DOHH2 (cell line): ENCODE results near the gene OS9.

ENCODE experiments used
- H3F3A ChIP-seq: fragments of 200-600 bp; sonication (generic), shearing (Covaris generic); 2 replicates; pipeline ENCODE4 v1.6.0; 2016; ENCODE audit warnings: antibody characterized with exemption, mild to moderate bottlenecking; ENCODE audit not compliant: control insufficient read depth, insufficient read depth
- H3K27ac ChIP-seq: fragments of 200-600 bp; sonication (generic); 2 replicates; pipeline ENCODE4 v1.5.1; 2014; ENCODE audit warnings: low read depth, mild to moderate bottlenecking, low read length, moderate library complexity
- H3K27me3 ChIP-seq: fragments of 200-600 bp; sonication (generic); 2 replicates; pipeline ENCODE4 v1.6.1; 2014; ENCODE audit warnings: mild to moderate bottlenecking, low read length, mixed read lengths; ENCODE audit not compliant: control insufficient read depth
- H3K36me3 ChIP-seq: fragments of 200-600 bp; sonication (generic); 2 replicates; pipeline ENCODE4 v1.6.1; 2014; ENCODE audit warnings: mild to moderate bottlenecking, low read length, moderate library complexity, mixed read lengths; ENCODE audit not compliant: control insufficient read depth
- H3K4me1 ChIP-seq: fragments of 200-600 bp; sonication (generic); 2 replicates; pipeline ENCODE4 v1.6.1; 2014; ENCODE audit warnings: mild to moderate bottlenecking, low read length, mixed read lengths; ENCODE audit not compliant: control insufficient read depth
- H3K4me2 ChIP-seq: fragments of 200-600 bp; sonication (generic); 2 replicates; pipeline ENCODE4 v1.6.0; 2014; ENCODE audit warnings: mild to moderate bottlenecking, low read length, moderate library complexity
- H3K4me3 ChIP-seq: fragments of 200-600 bp; sonication (generic); 2 replicates; pipeline ENCODE4 v1.5.1; 2014; ENCODE audit warnings: mild to moderate bottlenecking, low read length, mixed read lengths
- H3K79me2 ChIP-seq: fragments of 200-600 bp; sonication (generic); 2 replicates; pipeline ENCODE4 v1.6.1; 2014; ENCODE audit warnings: mild to moderate bottlenecking, low read length, mixed read lengths; ENCODE audit not compliant: control insufficient read depth
- H3K9me2 ChIP-seq: fragments of 200-600 bp; sonication (generic); replicated peaks from 2 replicates; pipeline ENCODE4 v1.6.1; 2014; ENCODE audit warnings: mild to moderate bottlenecking, low read length, mixed read lengths; ENCODE audit not compliant: control insufficient read depth
- H3K9me3 ChIP-seq: fragments of 200-600 bp; sonication (generic); 2 replicates; pipeline ENCODE4 v1.6.1; 2014; ENCODE audit warnings: antibody characterized with exemption, low read length, mixed read lengths; ENCODE audit not compliant: control insufficient read depth, insufficient read depth
- H4K20me1 ChIP-seq: fragments of 200-600 bp; sonication (generic); 2 replicates; pipeline ENCODE4 v1.6.0; 2014; ENCODE audit warnings: low read depth, mild to moderate bottlenecking, antibody characterized with exemption, low read length, moderate library complexity; ENCODE audit not compliant: control insufficient read depth, insufficient read depth
- EZH2phosphoT487 ChIP-seq: fragments of 200-600 bp; sonication (generic); IDR thresholded peaks from 2 replicates; pipeline ENCODE4 v1.6.1; 2017; ENCODE audit warnings: borderline replicate concordance, mild to moderate bottlenecking, antibody characterized with exemption, low read length, moderate library complexity, mixed read lengths
- TF ChIP-seq, protein P1 (sequence below): fragments of 200-600 bp; sonication (generic); IDR thresholded peaks from one replicate; pipeline ENCODE4 v1.5.1; 2014; ENCODE audit warnings: antibody characterized with exemption, mild to moderate bottlenecking, low read depth, low read length; ENCODE audit not compliant: poor library complexity, severe bottlenecking

OS9 gene

DNA sequence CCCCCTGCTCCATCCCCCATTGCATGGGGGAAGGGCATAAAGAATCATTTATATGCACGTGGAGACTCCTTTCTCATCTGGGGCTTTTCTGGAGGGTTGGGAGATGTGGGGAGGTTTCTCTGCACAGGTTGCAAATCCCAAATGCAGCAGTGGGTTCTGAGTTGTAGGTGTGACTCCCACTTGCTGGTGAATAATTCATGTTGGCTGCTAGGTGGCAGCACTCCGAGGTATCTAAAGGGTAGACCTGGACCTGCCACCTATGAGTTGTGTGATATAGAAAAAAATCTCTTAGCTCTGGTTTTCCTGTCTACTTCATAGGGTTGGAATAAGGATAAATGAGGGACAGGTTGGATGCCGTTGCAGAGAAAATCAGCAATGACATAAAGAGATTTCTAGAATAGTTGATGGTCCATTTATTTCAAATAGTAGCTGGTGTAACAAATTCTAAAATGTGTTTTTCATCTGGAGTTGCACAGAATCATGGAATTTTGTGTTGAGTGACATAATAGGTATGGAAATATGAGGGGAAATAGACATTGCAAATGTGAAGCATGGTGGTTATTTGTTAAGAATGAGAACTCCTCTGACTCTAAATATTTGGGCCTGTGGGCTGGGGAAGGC lies 65.5 kb downstream of the OS9 start:
- H3K79me2 ChIP-seq: peaks cover 51% of the 10 kb centered on the region
- peaks cover 4% of the 10 kb centered on the region for H3K27me3 ChIP-seq
- H3K9me2 ChIP-seq: no peaks in the 10 kb centered on the region
- H3K4me1 ChIP-seq: peaks cover 24% of the 10 kb centered on the region
- TF ChIP-seq EZH2phosphoT487: no peak
- TF ChIP-seq, protein P1, sequence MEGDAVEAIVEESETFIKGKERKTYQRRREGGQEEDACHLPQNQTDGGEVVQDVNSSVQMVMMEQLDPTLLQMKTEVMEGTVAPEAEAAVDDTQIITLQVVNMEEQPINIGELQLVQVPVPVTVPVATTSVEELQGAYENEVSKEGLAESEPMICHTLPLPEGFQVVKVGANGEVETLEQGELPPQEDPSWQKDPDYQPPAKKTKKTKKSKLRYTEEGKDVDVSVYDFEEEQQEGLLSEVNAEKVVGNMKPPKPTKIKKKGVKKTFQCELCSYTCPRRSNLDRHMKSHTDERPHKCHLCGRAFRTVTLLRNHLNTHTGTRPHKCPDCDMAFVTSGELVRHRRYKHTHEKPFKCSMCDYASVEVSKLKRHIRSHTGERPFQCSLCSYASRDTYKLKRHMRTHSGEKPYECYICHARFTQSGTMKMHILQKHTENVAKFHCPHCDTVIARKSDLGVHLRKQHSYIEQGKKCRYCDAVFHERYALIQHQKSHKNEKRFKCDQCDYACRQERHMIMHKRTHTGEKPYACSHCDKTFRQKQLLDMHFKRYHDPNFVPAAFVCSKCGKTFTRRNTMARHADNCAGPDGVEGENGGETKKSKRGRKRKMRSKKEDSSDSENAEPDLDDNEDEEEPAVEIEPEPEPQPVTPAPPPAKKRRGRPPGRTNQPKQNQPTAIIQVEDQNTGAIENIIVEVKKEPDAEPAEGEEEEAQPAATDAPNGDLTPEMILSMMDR: peak; percentile 78
- H3K9me3 ChIP-seq: no peaks in the 10 kb centered on the region
- peaks cover 25% of the 10 kb centered on the region for H3F3A ChIP-seq
- no peak overlapping the region for H3K4me3 ChIP-seq
- H4K20me1 ChIP-seq: peaks cover 16% of the 10 kb centered on the region; the same call in 1 of the 2 replicates
- H3K4me2 ChIP-seq: no peak overlapping the region
- no peak overlapping the region for H3K27ac ChIP-seq
- H3K36me3 ChIP-seq: peaks cover 51% of the 10 kb centered on the region

DNA sequence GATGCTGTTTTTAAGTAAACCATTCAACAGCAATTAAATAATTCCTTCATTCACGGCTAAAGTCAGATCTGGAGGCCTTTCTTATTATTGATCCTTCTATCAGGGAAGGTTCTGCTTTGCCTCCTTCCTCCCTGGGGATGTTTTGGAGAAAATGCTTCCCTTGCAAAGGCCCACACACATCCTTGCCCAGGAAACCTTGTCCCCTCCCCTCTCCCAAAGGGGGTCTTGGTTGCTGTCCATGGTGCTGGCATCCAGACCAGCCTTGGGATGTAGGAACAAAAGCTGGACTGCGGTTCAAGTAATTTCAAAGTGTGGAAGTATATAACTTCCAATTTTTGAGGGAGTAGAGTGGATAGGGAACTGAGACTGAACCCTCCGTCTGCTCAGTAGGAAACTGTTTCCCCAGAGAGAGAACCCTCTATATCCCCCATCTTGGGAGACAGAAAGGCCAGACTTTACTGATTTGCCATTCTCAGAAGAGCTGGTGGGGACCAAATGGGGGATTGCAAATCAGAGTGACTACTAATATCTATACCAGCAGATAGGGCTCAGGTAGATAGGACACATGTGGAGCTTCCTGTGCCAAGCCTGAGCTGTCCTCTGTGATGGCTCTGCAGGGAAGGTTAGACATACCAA lies 66.5 kb downstream of the OS9 start:
- Histone ChIP-seq H3K27me3 (peaks cover 14% of the 10 kb centered on the region), H3K27ac (no peak overlapping the region), H3K79me2 (peaks cover 51% of the 10 kb centered on the region), H4K20me1 (peaks cover 16% of the 10 kb centered on the region; the same call in 1 of the 2 replicates), H3K9me3 (no peaks in the 10 kb centered on the region), H3F3A (peaks cover 23% of the 10 kb centered on the region), H3K36me3 (peaks cover 51% of the 10 kb centered on the region), H3K4me3 (no peak overlapping the region), H3K9me2 (no peaks in the 10 kb centered on the region), H3K4me1 (peaks cover 32% of the 10 kb centered on the region), H3K4me2 (no peak overlapping the region)
- TF ChIP-seq, protein P1: no peak
- no peak for TF ChIP-seq EZH2phosphoT487

- no peak for TF ChIP-seq EZH2phosphoT487
- TF ChIP-seq, protein P1: no peak
- H3K27ac ChIP-seq: no peak overlapping the region
- H3K4me3 ChIP-seq: no peak overlapping the region
- H4K20me1 ChIP-seq: peaks cover 16% of the 10 kb centered on the region; the same call in 1 of the 2 replicates
- H3K36me3 ChIP-seq: peaks cover 48% of the 10 kb centered on the region
- peaks cover 42% of the 10 kb centered on the region for H3K79me2 ChIP-seq
- H3K9me3 ChIP-seq: no peaks in the 10 kb centered on the region
- H3K9me2 ChIP-seq: no peaks in the 10 kb centered on the region
- no peak overlapping the region for H3K4me2 ChIP-seq
- peaks cover 39% of the 10 kb centered on the region for H3K4me1 ChIP-seq
- H3K27me3 ChIP-seq: peaks cover 24% of the 10 kb centered on the region
- H3F3A ChIP-seq: peaks cover 16% of the 10 kb centered on the region
Observed at GRCh38 chr12:57761391-57761998, 67.6 kb downstream of the OS9 start.
